ENCODE data around the gene CEP135. TPM values are rescaled to one million over a fixed set of nuclear protein-coding genes. Genes with fewer than 3 reads are reported as not detected.
A peak's percentile ranks its signal among the peaks of the same experiment; 100 is the strongest.

The CEP135 gene
- total RNA-seq, 2 donors from 2014 or later = 4.0 to 7.3 TPM

DNA sequence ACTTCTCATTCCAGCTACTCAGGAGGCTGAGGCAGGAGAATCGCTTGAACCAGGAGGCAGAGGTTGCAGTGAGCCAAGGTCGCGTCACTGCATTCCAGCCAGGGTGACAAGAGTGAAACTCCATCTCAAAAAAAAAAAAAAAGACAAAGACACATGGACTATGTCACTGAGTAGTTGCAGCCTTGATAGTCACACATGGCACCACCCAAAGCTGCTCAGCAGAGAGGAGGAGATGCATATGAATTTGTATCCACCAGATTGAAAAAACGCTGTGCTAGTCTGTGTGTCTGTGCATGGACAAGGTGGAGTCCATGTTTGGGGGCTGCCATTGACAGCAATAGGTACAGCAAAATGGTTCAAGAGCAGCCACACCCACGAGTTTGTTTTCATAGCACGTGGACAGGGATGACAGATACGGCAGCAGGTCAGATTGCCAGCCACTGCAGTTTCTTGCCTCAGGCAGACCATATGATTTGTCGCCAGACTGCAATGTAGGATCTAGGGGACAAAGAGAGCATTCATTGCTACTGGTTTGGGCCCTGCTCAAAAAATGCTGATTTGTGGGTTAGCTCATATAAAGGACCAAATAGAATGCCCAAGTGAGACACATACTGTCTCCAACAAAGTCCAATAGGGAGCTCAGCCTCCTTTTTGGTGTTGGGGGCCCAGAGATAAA is 89.9 kb downstream of the CEP135 start:
- no peak overlapping the region for H3K27ac ChIP-seq

DNA sequence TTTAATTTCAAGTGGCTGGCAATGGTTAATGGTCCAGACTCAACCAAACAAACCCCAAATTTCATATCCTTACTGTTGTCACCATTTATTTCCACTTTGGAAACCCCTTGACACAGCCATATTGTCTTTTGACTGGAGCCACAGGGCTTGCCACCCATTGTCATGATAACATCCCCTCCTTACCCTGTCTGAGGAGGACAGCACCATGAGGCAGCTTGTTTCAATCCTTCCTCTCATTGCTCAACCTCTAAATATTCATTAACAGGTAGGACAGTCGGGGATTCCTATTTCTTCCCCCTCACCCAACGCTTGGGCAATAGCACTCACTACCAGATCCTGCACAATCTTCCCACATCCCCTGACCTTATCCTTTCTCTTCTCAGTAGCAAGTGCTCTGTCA is 92.1 kb downstream of the CEP135 start:
- H3K27me3 ChIP-seq = no peaks in the 10 kb centered on the region
- no peaks in the 10 kb centered on the region for H3K36me3 ChIP-seq
- TF ChIP-seq, protein P1, sequence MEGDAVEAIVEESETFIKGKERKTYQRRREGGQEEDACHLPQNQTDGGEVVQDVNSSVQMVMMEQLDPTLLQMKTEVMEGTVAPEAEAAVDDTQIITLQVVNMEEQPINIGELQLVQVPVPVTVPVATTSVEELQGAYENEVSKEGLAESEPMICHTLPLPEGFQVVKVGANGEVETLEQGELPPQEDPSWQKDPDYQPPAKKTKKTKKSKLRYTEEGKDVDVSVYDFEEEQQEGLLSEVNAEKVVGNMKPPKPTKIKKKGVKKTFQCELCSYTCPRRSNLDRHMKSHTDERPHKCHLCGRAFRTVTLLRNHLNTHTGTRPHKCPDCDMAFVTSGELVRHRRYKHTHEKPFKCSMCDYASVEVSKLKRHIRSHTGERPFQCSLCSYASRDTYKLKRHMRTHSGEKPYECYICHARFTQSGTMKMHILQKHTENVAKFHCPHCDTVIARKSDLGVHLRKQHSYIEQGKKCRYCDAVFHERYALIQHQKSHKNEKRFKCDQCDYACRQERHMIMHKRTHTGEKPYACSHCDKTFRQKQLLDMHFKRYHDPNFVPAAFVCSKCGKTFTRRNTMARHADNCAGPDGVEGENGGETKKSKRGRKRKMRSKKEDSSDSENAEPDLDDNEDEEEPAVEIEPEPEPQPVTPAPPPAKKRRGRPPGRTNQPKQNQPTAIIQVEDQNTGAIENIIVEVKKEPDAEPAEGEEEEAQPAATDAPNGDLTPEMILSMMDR (IDR thresholded peaks at IDR 0.05) = no peak
- no peak overlapping the region for H3K4me3 ChIP-seq
- intact Hi-C loops (cut with DNase I) = loop anchor here (10.0 kb wide), 1 partner anchor 264 kb away; no protein-coding TSS in a partner anchor
- no peak overlapping the region for H3K9ac ChIP-seq (ENCODE audit: low read depth in 2 of 2, low read length in 2 of 2)
- H3K9me3 ChIP-seq = no peaks in the 10 kb centered on the region
- no peaks in the 10 kb centered on the region for H3K4me1 ChIP-seq
- no peak for DNase-seq
- no peak overlapping the region for H3K27ac ChIP-seq

More for the DNA sequence above, 89.9 kb downstream of the CEP135 start:
- no peaks in the 10 kb centered on the region for H3K9me3 ChIP-seq
- H3K9ac ChIP-seq (ENCODE audit: low read depth in 2 of 2, low read length in 2 of 2) = no peak overlapping the region
- H3K4me1 ChIP-seq = no peaks in the 10 kb centered on the region
- intact Hi-C loops (cut with DNase I) = no loop called here
- TF ChIP-seq, protein P1 (IDR thresholded peaks at IDR 0.05) = no peak
- no peak overlapping the region for H3K4me3 ChIP-seq
- no peak for DNase-seq
- H3K36me3 ChIP-seq = no peaks in the 10 kb centered on the region
- H3K27me3 ChIP-seq = no peaks in the 10 kb centered on the region

DNA sequence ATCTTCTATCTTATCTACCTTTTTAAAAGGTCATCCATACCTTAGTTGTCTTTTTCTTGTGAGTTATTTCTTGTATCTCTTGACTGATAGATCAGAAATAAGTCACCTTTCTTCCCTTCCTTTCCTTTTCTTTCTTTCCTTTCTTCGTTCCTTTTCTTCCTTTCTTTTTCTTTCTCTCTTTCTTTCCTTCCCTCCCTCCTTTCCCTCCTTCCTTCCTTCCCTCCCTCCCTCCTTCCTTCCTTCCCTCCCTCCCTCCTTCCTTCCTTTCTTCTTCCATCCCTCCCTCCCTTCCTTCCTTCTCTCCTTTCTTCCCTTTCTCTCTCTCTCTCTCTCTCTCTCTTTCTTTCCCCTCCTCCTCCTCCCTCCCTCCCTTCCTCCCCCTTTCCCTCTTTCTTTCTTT is 93.5 kb downstream of the CEP135 start:
- intact Hi-C loops (cut with DNase I) = loop anchor here (10.0 kb wide), 1 partner anchor 263 kb away; no protein-coding TSS in a partner anchor
- no peaks in the 10 kb centered on the region for H3K9me3 ChIP-seq
- H3K9ac ChIP-seq (ENCODE audit: low read depth in 2 of 2, low read length in 2 of 2) = no peak overlapping the region
- TF ChIP-seq, protein P1 (IDR thresholded peaks at IDR 0.05) = no peak
- H3K27ac ChIP-seq = no peak overlapping the region
- no peaks in the 10 kb centered on the region for H3K36me3 ChIP-seq
- no peak overlapping the region for H3K4me3 ChIP-seq
- no peak for DNase-seq
- H3K27me3 ChIP-seq = no peaks in the 10 kb centered on the region
- H3K4me1 ChIP-seq = no peaks in the 10 kb centered on the region

DNA sequence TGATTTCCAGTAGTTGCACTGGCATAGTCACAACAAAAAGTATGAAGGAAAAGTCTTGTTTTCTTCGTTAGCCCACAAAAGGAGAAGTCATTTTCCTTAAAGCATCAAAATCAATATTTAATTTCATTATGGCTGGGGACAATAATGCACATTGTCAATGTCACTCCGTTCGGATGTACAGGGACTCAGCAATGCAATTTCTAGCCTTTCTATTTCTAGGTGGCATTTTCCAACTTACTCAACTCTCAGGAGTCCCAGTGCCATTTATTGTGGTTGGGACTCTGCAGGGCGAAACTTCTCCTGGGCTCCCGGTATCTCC is 99.6 kb downstream of the CEP135 start:
- Histone ChIP-seq H3K4me3 (peak overlapping the region; percentile 80), H3K27me3 (no peaks in the 10 kb centered on the region), H3K27ac (no peak overlapping the region), H3K4me1 (no peaks in the 10 kb centered on the region), H3K9ac (ENCODE audit: low read depth in 2 of 2, low read length in 2 of 2) (no peak overlapping the region), H3K36me3 (no peaks in the 10 kb centered on the region), H3K9me3 (no peaks in the 10 kb centered on the region)
- intact Hi-C loops (cut with DNase I) = loop anchor here (10.0 kb wide), 1 partner anchor 256 kb away; no protein-coding TSS in a partner anchor
- TF ChIP-seq, protein P1 (IDR thresholded peaks at IDR 0.05) = no peak
- DNase-seq = no peak

DNA sequence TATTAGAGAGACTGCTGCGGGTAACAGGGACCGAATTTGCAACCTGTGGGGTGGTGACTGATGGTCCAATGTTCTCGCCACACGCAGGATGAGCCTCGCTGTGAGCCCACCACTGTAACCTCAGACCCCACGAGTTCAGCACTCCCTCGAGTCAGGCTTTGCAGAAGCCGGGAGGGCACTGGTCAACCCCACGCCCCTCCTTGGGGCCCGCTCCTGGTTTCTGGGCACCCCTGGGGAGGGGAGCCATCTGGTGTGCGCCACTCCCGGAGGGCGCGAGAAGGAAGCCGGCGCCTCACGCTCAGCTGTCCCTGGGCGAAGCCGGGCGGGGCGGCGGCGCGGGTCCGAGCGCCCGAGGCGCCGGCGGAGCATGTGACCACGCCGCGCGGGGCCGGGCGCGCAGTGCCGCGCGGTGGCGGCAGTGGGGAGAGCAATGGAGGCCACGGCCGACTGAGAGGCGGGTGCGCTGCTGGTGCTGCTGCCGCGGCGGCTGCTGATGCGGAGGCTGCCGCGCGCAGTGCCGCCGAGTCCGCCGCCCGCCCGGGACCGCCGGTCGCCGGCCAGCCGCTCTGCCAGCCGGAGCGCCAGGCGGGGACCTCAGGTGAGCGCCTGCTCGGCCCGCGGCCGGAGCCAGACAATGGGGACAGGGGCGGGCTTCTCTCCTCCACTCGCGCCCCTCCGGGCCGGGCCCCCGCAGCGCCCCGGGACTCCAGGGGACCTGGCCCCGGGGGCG is 100.1 kb downstream of the CEP135 start:
- intact Hi-C loops (cut with DNase I) = loop anchor here (10.0 kb wide), 1 partner anchor 256 kb away; no protein-coding TSS in a partner anchor
- Histone ChIP-seq H3K36me3 (no peaks in the 10 kb centered on the region), H3K4me1 (no peaks in the 10 kb centered on the region), H3K9ac (ENCODE audit: low read depth in 2 of 2, low read length in 2 of 2) (peak overlapping the region; percentile 57 to 72), H3K4me3 (peak overlapping the region; percentile 80), H3K27ac (peak overlapping the region; percentile 53), H3K27me3 (no peaks in the 10 kb centered on the region), H3K9me3 (no peaks in the 10 kb centered on the region)
- TF ChIP-seq, protein P1 (IDR thresholded peaks at IDR 0.05) = no peak
- peak; percentile 73 for DNase-seq

All from colonic mucosa (tissue), 4 donors.